Measurements from ENCODE around the gene SLC2A9.

SLC2A9 gene

DNA sequence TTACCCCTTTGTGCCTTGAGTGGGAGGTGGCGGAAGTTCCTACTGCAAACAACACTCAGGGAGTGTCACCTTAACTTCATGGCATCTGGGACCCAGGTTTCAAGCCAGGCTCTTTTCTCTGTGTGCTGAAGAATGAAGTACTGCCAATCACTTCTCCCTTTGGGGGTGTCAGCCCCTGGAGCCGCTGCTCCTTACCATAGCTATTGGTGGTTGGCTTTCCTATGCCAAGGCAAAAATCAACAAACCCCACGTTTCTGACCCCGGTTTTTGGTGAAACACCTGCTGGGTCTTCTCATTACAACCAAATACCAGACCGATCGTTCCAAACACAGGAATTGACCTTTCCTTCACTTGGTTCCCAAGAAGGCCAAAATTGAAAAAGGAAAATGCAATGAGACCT lies 19.7 kb upstream of the SLC2A9 start:
- no peak for DNase-seq

DNA sequence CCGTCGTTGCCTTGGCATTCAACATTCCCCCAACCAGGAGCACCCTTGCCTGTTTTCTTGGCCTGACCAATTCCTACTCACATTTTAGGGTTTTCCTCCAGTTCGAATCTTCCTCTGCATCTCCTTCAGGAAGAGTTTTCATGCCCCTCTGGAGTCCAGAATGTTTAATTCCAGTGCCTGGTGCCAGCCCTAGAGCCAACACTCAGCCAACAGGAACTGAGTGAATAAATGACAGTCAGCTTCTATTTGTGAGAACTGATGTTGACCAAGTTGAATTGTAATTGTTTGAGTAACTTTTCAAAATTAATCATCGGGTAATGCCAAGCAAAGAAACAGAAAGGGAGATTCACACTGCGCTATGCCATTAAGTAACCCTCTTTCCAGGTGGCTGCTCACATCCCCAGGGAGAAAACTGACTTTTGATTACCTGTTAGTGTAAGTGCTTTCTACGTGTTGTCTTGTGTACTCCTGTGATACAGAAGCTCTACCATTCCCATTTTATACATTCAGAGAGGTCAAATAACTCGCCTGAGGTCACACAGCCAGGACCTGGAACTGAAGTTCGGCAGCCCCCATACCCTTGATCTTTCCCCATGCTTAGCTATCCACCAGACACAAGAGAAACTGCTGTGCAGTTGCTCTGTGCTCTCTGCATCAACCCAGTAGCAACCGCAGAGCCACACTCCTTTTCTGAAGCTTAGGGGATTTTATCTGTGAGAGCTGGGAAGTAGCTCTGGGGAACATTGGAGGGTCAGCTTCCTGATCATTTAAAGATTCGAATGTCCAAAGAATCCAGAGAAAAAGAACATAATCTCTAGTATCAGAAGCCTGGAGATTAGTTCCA lies 19.0 kb upstream of the SLC2A9 start:
- no peak for DNase-seq

GRCh38 chr4:10036807-10037342 lies 15.6 kb upstream of the SLC2A9 start:
- DNase-seq, result no peak

DNA sequence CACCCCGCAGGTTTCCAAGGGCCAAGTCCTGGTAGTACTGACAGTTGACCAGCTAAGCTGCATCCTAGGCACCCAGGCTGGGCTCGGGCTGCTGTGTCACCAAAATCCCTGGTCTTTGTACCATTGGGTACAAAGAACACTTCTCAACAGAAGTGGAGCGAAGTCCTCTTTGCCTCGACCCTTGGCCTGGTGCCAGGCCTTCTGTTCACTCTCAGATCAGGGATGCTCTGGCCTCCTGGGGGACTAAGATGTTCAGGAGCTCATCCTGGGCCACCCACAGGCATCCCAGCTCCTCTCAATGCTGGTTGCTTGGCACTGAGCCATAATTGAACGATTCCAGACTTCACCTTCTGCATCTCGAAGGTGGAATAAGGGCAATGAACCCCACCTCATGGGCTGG lies 13.8 kb upstream of the SLC2A9 start:
- no peak for DNase-seq

DNA sequence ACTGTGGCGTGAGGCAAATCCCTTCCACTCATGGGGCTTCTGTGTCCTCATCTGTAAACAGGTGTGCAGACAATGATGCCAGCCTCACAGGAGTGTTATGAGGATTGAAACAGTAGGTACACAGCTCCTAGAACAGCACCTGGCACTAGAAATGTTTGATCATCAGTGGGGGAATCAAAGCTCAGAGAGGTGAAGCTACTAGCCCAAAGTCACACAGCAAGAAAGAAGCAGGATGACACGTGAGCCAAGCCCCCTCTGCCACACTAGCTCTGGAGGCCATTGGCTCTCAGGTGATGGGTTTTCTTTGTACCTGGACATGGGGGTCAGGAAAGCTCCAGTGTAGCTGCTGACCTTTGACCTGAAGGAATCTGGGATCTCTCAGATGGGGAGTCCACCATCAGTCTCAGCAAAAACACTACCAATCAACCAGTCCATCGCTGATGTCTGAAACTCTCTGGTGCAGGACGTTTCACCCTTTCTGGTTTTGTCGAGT lies 13.4 kb upstream of the SLC2A9 start:
- no peak for DNase-seq

- no peak for DNase-seq
Measured at GRCh38 chr4:10034136-10034535, 12.8 kb upstream of the SLC2A9 start.

GRCh38 chr4:10033191-10033881 lies 12.0 kb upstream of the SLC2A9 start:
- DNase-seq, result no peak

DNA sequence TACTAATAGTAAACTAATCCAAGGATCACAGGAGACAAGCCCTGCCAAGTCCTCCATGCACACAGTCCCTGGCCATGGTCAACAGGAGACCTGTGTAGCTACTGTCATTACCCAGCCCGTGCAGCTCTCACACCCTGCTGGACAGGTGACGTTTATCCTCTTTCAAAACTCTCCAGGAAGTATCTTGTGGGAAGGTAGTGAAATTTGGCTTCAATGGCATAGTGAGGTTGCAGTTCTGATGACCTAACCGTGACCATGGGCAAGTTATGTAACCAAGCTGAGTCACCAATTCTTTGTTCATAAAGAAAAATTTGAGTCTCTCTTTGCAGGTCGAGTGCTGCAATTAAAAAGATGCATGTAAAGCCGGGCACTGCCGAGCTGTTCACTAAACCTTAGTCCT lies 11.3 kb upstream of the SLC2A9 start:
- DNase-seq, result no peak

DNA sequence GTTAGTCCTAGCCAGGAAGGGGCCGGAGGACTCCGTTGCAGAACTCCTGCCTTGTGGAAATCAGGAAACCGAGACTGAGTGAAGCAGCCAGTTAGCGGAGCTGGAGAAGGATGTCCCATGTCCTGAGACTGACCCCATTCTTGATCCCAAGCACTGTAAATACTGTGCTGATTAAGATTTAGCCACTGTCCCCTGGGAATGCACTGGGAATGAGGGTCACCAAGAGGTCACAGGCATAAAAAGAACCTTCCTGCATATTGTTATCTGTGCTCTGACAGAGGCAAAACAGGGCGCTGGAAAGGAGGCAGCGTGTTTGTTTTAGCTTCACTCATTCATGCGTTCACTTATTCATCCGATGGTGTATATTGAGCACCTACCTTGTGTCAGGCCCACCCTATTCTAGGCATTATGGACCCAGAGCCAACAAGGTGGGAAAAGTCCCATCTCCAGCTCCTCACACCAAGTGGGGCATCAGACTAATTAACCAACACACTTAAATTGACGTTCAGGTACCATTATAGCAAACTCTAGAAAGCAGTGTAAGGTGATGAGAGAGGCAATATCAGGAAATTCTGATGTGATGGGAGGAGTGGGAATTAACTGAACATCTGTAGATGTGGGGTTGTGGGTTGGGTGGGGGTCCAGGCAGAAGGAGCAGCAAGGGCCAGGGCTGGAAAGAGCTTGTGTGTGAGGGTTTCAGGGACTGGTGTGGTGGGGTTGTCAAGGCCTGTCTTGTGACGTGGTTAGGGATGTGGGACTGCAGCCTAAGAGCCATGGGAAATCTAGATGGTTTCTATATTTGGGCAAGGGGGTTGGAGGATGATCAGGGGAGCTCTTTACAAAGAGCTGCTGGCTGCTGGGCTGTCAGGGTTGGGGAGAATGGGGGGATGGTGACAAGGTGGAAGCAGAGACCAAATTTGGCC lies 10.6 kb upstream of the SLC2A9 start:
- DNase-seq, result no peak

- DNase-seq, result no peak
Measured at GRCh38 chr4:10030972-10031667, 9.8 kb upstream of the SLC2A9 start.

GRCh38 chr4:10029403-10029802 lies 8.1 kb upstream of the SLC2A9 start:
- no peak for DNase-seq

DNA sequence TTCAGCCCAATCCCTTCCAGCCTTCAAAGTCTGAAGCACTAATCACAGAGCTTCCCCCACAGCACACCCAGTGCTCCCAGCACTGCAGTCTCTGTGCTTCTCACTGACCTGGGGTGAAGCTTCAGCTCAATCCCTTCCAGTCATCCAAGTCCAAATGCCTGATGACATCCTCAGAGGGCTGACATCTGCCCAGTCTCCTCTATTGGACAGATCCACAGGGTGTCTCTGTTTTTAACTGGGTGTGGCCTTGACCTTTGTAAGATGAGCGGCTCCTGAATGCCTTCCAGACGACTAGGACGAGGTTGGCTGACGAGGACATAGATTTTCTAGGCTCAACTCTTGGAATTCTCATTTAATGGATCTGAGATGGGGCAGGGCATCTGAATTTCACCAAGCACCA lies 7.6 kb upstream of the SLC2A9 start:
- DNase-seq, result no peak

DNA sequence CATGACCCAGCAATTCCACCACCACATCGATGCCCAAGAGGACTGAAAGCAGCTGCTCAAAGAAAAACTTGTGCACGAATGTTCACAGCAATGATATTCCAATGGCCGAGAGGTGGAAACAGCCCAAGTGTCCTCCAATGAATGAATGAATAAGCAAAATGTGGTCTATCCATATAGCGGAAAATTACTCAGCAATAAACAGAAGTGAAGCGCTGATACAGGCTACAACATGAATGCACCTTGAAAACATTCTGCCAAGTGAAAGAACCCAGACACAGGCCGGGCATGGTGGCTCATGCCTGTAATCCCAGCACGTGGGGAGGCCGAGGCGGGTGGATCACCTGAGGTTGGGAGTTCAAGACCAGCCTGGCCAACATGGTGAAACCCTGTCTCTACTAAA lies 5.2 kb upstream of the SLC2A9 start:
- DNase-seq, result no peak

DNA sequence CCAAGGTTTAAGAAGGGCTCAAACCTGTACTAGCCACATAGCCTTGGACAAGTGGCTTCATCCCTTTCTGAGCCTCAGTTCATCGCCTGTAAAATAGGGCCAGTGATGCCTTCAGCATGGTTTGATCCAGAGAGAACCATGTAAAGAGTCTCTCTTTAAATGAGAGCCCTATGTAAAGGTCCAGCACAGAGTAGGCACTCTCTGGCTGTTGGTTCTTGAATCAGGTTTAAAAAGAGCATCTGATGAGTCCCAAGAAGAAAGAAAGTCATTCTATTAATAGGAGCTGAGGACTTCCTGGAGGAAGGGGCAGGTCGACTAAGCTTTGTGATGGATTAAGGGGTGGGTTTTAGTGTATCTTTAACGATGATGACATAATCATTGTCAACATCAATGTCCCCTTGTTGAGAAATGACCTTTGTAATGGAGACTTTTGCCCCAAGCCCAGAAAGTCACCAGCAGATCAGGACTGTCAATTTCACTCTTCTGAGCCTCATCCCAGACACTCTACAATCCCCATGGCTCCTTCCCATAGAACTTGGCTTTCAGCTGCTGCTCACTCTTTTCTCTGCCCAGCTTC lies 4.0 kb upstream of the SLC2A9 start:
- no peak for DNase-seq

DNA sequence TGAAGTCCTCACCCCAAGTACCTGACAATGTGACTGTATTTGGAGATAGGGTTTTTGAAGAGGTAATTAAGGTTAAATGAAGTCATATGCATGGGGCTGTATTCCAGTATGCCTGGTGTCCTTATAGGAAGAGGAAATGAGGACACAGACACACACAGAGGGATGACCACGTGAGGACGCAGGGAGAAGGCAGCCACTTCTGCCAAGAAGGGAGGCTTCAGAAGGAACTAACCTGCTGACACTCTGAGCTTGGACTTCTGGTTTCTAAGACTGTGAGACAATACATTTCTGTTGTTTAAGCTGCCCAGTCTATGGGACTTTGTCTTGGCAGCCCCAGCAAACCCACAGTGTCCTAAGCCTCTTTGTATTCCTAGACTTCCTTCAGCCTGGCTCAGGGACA lies 3.0 kb upstream of the SLC2A9 start:
- no peak for DNase-seq

- DNase-seq, result no peak
Measured at GRCh38 chr4:10023806-10024205, 2.5 kb upstream of the SLC2A9 start.

DNA sequence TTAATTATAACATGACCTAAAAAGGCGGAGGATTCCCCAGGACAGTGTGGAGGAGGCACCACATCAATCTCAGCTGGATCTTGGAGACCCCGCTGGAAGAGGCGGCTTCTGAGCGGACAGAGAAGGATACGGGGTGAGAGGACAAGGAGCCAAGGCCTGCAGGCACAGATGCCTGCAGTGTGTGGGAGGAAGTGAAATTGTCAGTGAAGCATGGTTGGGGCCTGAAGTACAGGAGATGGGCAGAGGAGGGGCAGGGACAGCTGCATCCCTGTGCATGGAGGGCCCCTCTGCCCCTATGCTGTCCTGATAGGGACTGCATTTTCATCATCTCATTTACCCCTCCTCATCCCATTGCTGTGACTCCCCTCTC lies 1.7 kb upstream of the SLC2A9 start:
- no peak for DNase-seq

DNA sequence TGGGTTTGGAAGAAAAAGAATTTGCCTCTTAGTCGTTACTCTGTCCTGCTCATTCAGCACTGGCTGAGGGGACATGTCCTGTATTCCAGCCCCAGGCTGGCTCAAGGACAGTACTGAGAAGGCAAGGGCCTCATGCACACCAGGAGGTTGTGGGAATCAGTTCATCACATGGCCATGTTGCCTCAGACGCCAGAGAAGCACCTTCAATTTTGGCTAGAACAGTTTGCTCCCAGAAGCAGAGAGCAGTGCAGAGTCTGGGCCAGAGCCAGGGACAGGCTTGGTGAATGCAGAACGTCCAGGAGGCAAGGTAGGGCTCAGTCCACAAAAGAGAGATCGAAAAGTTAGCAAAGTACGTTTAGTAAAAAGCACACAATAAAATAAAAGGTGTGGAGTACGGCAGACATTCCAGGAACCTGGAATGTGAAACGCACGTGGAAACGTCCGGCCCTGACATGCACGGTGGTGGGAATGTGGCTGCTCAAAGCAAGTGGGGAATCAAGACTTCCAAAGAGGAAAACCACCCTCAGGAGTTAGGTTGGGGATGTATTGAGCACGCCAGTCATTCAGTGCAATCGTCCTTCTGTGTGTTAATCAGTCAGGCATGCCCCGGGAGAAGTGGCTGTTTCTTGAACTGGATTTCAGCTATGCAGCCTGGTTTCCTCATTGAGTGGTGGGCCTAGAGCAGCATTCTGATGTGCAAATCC lies 1.2 kb upstream of the SLC2A9 start:
- no peak for DNase-seq

- DNase-seq, result no peak
Measured at GRCh38 chr4:10021653-10022023, 341 bp upstream of the SLC2A9 start.

GRCh38 chr4:10020106-10020505 lies 1.2 kb downstream of the SLC2A9 start:
- no peak for DNase-seq

GRCh38 chr4:10019521-10020051 lies 1.7 kb downstream of the SLC2A9 start:
- DNase-seq, result no peak

Measured in stimulated activated naive CD4-positive, alpha-beta T cell (primary cell).